GM11168 (cell line): ENCODE measurements around the gene FBXO47.
"Not testable (repeated sequence)": the region's sequence is repeated elsewhere in the genome, so short reads cannot be mapped to it uniquely, and the experiment has no call there.

ENCODE experiments used
- in situ Hi-C: fragments of 300-500 bp; cut with MboI; formaldehyde crosslinking; loops from one replicate; pipeline ENCODE4 v1.12.0; 2022; ENCODE audit warnings: low sequenced_read_pairs; ENCODE audit not compliant: unreplicated experiment

Gene FBXO47

DNA sequence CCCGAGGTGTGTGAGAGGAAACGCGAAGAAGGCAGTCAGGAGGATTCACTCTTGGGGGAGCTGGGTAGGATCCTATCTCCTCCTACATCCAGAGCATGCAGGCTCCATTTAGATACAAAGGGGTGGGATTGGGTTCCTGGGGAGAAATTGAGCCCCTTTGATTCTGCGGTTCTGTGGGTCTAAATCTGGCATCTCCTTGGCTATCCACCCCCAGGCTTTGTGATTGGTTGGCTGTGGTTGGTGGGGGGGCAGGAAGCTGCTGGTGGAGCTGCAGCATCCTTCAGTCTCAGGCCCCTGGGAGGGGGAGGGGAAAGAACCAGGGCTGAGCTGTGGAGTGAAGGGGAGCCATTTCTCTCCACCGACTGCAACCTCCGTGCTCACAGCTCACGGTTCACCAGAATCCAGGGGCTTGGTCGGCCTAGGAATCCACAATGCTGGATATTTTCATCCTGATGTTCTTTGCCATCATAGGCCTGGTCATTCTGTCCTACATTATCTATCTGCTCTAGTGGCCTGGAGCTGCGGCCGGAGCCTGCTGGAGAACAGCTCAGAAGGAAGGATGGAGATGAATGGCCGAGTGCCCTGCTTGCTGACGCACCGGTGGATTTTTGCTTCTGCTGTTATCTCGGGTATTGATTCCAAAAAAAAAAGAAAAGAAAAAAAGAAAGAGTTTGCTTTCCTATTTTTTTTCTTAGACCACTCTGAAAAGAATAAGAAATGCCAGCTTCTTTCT is 41.8 kb downstream of the FBXO47 start, which contains the start of gene LASP1NB:
Gene LASP1NB, plus strand, starts transcription at position 352 of the 733 bp plus-strand sequence.
- in situ Hi-C loops = no loop called here

DNA sequence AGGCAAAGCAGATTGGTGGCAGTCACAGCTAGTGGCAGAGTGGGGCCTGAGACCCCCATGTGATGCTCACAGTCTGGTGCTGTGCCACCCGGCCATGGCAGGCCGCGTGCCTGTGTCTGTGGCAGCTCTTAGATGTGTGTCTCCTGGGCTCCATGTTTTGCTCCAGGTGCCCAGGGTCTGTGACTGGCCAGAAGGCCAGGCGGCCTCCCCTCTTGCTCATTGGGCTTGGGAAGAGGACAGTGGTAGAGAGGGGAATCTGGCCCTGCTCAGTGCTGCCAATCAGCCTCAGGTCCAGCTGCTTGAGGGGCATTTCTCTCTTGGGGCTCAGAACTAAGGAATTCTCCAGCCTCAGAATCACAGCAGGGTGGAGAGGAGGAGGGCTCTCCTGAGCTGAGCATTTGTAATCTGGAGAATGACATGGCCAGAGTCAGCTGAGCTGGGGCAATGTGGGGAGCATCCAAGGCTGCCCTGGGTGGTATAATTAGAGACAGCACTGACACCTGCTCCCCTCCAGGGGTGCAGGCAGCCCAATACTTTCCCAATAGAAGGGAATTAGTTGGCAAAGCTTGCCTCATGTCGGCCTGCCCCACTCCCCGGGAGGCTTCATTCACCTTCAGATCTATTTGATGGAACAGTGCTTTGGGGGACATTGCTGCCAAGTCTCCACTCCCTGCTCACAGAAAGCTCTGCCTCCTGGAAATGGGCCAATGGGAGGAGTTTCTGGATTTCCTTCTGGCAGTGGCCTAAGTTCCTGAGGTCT is 44.5 kb downstream of the FBXO47 start:
- in situ Hi-C loops = no loop called here

DNA sequence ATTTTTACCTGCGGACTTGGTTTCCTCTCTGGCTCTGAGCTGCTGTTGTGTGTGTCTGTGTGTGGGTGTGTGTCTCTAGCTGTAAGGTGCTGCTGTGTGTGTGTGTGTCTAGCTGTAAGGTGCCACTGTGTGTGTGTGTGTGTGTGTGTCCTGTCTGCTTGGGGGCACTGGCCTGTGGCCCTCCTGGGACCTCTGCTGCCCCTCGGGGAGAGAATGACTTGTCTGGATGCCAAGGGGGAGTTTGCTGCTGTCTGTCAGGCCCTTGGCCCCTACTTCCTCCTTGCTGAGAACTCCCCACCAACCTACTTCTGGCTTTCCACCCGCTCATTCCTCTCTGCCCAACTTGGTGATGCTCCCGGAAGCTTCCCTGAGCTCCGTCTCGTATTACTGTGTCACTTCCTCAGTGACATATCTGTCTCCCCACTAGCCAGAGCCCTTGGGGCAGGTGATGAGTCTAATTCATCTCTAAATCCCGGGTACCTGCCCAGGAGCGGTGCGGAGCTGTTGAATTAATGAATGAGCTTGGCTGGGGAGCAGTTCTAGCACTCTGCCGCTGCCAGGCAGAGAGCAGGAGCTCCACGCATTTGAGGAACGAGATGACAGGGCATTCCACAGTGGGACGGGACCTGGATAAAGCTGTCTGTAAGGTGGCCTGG is 45.3 kb downstream of the FBXO47 start:
- in situ Hi-C loops = no loop called here

DNA sequence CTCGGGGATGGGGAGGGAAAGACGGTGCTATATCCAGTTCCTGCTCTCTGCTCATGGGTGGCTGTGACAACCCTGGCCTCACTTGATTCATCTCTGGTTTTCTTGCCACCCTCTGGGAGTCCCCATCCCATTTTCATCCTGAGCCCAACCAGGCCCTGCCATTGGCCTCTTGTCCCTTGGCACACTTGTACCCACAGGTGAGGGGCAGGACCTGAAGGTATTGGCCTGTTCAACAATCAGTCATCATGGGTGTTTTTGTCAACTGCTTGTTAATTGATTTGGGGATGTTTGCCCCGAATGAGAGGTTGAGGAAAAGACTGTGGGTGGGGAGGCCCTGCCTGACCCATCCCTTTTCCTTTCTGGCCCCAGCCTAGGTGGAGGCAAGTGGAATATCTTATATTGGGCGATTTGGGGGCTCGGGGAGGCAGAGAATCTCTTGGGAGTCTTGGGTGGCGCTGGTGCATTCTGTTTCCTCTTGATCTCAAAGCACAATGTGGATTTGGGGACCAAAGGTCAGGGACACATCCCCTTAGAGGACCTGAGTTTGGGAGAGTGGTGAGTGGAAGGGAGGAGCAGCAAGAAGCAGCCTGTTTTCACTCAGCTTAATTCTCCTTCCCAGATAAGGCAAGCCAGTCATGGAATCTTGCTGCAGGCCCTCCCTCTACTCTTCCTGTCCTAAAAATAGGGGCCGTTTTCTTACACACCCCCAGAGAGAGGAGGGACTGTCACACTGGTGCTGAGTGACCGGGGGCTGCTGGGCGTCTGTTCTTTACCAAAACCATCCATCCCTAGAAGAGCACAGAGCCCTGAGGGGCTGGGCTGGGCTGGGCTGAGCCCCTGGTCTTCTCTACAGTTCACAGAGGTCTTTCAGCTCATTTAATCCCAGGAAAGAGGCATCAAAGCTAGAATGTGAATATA is 46.6 kb downstream of the FBXO47 start:
- in situ Hi-C loops = no loop called here

DNA sequence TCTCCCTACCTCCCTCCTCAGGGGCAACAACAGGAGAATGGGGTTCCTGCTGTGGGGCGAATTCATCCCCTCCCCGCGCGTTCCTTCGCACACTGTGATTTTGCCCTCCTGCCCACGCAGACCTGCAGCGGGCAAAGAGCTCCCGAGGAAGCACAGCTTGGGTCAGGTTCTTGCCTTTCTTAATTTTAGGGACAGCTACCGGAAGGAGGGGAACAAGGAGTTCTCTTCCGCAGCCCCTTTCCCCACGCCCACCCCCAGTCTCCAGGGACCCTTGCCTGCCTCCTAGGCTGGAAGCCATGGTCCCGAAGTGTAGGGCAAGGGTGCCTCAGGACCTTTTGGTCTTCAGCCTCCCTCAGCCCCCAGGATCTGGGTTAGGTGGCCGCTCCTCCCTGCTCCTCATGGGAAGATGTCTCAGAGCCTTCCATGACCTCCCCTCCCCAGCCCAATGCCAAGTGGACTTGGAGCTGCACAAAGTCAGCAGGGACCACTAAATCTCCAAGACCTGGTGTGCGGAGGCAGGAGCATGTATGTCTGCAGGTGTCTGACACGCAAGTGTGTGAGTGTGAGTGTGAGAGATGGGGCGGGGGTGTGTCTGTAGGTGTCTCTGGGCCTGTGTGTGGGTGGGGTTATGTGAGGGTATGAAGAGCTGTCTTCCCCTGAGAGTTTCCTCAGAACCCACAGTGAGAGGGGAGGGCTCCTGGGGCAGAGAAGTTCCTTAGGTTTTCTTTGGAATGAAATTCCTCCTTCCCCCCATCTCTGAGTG is 47.7 kb downstream of the FBXO47 start:
- in situ Hi-C loops = no loop called here

DNA sequence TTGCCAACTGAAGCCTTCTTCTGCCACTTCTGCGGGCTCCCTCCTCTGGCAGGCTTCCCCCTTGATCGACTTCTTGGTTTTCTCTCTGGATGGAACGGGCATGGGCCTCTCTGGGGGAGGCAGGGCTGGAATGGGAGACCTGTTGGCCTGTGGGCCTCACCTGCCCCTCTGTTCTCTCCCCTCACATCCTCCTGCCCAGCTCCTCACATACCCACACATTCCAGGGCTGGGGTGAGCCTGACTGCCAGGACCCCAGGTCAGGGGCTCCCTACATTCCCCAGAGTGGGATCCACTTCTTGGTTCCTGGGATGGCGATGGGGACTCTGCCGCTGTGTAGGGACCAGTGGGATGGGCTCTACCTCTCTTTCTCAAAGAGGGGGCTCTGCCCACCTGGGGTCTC is 48.3 kb downstream of the FBXO47 start:
- in situ Hi-C loops = no loop called here

DNA sequence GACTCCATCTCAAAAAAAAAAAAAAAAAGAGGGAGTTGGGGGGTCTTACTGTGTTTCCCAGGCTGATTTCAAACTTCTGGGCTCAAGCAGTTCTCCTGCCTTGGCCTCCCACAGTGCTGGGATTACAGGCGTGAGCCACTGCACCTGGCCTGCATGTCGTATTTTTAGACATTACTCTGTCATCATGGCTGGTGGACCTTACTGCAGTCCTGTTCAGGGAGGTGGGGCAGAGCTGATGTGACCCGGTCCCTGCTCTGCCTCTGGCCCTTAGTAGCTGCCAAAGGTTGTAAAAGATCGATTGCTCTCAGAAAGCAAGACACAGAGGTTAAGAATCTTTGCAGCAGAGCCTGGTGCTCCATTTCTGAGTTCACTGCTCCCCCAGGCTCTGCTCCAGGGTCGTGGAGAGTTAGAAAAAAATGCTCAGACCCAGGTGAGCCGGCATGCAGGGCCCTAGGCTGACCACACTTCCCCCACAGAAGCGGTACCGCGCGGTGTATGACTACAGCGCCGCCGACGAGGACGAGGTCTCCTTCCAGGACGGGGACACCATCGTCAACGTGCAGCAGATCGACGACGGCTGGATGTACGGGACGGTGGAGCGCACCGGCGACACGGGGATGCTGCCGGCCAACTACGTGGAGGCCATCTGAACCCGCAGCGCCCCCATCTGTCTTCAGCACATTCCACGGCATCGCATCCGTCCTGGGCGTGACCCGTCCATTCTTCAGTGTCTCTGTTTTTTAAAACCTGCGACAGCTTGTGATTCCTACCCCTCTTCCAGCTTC is 48.9 kb downstream of the FBXO47 start:
- in situ Hi-C loops = no loop called here

DNA sequence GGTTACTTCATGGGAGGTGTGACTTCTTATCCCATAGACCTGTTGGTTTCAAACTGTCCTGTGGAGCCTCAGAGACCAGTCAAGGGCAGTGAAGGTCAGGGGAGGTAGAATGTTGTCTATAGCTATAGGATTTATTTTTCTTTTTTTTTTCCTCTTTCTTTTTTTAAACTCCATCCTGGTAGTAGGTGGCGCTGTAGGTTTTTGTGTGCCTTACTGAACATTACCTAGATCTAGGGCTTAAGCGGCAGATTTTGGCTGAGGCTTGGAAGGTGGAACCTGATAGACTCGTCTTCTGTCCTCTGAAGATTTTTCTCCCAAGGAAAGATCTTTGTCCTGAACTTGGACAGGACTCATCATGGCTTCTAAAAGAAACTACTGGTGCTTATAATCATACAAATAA is 49.9 kb downstream of the FBXO47 start:
- in situ Hi-C loops = no loop called here

DNA sequence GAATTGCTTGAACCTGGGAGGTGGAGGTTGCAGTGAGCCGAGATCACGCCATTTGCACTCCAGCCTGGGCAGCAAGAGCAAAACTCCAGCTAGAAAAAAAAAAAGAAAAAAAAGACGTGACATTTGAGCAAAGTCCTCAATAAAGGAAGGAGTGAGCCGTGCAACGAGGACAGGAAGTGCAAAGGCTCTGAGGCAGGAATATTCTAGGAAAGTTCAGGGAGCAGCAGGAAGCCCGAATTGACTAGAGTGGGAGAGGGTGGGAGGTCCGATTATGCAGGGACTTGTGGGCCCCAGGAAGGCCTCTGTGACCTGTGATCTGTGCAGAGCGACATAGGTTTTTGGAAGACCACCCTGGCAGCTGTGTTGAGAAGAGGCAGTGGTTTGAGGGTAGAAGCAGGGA is 50.4 kb downstream of the FBXO47 start:
- in situ Hi-C loops = no loop called here

DNA sequence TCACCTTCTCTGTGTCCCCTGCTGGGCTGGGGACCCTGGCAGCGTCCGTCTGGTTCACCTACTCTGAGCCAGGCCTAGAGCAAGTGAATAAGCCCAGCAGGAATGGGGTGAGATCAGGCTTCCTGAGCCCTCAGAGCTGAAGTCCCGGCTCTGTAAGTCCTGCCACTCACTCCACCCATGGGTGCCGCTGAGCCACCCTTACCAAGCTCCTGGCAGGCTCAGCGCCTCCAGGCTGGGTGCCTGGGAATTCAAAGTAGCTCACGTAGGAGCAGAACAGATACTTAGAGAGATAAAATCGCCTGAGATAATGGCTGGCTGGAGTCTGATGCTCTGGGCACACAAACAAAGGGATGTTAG is 51.6 kb downstream of the FBXO47 start:
- in situ Hi-C loops = no loop called here

DNA sequence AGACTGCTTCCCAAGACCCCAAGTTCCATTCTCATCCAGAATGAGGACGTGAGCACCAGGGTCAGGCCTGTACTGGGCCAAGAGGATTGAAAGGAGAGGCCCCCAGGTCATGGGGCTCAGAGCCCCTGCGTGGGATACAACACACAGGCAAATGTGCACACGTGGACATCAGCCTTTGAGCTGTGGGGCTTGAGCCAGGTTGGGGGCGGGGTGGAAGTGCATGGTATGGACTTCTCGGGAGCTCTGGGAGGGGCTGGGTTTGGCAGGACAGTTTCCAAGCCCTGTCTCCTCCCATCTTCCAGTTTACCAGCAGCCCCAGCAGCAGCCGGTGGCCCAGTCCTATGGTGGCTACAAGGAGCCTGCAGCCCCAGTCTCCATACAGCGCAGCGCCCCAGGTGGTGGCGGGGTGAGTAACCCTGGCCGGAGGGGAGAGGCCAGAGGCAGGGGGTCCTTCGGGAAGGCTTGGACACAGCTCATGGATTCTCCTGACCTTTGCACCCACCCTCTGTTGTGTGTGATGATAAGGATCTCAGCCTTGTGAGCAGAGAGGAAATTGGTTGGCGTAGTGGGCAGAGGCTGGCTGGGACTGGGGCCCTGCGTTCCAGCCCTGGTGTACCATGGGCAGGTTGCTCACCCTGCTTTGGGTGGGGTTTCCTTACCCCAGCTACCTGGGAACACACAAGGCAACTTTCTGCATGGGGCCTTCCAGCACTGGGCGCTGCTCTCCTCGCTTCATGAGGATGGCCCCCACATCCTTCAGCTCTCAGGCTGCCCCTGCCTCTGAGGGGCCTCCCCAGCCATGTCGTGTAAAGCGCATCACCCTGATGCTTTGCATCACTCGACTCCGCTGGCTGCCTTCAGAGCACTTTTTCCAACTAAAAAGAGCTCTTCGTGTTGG is 52.2 kb downstream of the FBXO47 start:
- in situ Hi-C loops = no loop called here

DNA sequence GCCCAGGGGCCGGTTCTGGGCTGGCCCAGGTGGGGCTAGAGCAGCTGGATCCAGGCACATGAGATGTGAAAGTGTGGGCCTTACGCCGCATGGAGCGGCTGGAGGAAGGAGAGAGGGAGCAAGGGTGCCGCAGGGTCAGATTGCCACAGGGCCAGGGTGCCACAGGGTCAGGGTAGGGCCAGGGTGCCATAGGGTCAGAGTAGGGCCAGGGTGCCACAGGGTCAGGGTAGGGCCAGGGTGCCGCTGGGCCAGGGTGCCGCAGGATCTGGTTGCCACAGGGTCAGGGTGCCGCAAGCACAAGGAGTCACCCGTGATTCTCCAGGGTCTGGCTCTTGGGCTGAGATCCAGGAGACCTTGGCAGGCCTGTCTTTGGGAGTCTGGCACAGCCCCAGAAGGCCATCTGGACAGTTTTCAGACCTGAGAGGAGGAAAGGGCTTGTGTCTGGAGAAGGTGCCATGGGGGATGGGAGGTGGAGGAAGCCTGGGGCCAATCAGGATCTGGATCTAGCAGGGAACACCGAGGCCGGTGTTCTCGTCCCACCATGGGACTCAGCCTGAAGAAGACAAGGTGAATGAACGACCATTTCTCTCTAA is 54.9 kb downstream of the FBXO47 start:
- in situ Hi-C loops = no loop called here

DNA sequence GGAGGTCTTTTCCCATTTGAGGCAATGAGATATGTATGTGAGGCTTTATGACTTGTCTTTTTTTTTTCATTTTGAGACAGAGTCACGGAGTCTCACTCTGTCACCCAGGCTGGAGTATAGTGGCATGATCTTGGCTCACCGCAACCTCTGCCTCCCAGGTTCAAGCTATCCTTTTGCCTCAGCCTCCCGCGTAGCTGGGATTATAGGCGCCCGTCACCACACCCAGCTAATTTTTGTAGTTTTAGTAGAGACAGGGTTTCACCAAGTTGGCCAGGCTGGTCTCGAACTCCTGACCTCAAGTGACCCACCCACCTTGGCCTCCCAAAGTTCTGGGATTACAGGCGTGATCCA is 55.5 kb downstream of the FBXO47 start:
- in situ Hi-C loops = not testable (repeated sequence)

DNA sequence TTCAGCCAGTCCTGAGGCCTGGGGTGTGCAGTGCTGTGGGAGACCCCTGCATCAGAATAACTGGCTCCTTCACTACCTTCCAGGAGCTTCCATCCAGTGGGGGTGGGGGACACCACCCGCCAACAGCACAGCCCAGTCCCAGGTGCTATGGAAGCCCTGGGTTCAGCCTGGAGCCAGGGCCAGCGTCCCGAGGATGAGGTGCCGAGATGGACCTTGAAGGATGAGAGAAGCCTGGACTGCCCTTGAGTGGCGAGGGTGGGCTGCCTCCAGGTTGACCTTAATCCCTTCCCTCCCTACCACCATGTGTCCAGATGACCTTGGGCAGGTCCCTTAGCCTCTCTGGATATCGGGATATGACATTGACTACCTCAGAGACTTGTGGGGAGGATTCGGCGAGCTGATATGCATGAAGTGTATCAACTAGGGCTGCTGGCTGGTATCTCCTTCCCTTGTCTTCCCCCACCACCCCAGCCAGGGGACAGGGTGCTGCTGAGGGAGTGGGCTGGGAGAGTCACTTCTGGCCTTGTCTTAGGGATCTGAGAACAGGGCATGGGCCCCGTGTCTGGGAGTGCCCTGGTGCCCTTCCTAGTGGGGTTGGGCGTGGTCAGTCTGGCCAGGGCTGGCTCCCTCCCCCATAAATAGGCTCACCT is 56.0 kb downstream of the FBXO47 start:
- in situ Hi-C loops = no loop called here

DNA sequence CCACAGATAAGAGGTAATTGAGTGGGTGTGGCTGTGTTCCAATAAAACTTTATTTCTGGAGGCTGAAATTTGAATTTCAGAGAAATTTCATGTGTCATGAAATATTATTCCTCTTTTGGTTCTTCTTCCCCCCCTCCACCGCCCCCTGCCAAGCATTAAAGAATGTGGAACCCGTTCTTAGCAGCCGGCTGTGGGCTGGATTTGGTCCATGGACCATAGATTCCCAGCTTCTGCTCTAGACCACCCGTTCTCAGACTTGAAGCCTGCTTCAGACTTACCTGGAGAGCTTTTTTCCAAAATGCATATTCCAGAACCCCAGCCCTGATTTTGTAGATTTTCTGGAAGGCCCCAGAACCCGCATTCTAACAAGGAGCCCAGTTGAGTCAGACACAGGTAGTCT is 56.9 kb downstream of the FBXO47 start:
- in situ Hi-C loops = no loop called here

DNA sequence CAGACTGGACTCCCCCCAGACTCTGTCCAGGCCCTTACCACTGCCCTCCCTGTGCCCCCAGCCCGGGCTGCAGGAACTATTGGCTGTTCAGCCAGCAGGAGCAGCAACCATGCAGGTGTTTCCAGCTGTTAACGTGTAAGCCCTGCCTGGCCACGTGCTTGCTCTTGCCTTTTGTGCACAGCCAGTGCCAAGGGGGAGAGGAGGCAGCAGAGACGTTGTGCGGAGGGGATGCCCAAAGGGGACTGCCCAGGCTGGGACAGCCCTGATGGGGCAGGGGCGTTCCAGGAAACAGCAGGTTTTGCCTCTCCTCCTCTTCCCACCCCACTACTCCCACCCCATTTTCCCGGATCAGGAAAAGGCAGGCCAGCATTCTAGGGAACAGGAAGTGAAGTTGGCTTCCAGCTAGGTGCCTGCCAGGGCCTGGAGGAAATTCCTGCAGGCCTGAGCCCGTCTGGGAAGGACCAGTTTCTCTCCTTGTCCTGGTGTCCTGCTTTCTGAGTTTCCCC is 58.5 kb downstream of the FBXO47 start:
- in situ Hi-C loops = no loop called here
